Measurements from ENCODE around the gene RPS24. TPM values are rescaled to one million over a fixed set of nuclear protein-coding genes. Genes with fewer than 3 reads are reported as not detected.
"Not testable (repeated sequence)": the region's sequence is repeated elsewhere in the genome, so short reads cannot be mapped to it uniquely, and the experiment has no call there.

The RPS24 gene
- 2,812 and 3,158 TPM in 2 replicates for total RNA-seq (2014; rRNA removed; shearing (Covaris generic); ENCODE audit: low replicate concordance)

DNA sequence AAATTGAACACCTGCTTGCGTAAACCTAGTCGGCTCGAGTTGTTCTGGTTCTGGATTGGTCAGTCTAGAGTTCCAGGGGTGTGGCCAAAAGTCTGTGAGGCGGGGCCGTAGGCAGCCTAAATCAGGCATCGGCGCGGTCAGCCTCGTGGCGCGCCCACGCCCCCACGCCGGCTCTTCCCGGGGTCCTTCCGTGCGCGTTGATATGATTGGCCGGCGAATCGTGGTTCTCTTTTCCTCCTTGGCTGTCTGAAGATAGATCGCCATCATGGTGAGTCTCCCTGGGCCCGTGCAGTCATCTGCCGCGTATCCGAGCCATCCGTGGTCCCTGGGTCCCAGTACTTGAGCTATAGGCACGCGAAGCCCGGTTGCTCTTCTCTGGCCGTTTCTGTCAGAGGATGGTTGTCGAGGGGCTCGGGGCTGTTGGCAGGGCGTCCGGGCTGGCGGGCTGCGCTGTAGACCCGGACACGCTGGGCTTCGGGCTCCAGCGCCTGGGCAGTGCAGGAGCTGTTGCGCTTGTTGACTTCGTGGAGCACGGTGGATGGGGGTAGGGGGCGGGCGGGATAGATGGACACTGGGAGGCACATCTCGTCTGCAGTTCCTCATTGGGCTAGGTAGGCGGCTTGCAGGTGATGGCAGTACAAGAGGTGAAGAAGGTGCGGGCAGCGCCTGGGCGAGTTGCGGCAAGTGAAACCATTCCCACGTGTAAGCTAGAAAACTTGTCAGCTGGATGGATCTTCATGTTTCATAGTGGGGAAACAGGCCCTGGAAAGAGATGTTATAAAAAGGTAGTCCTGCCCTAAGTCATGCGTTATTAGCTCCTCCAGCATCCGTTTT lies at the start of gene RPS24:
TSS of gene RPS24 (plus strand) at position 227 of the 834 bp plus-strand sequence. CDS start at position 266, 39 bp downstream.
- DNase-seq, result peak; percentile 99
- peaks cover 45% of the 10 kb centered on the region for H3K36me3 ChIP-seq (ENCODE audit: insufficient read depth, low read length)
- H3K79me2 ChIP-seq (ENCODE audit: low read length), result peaks cover 35% of the 10 kb centered on the region
- H3K4me2 ChIP-seq (ENCODE audit: low read depth, low read length, poor library complexity, severe bottlenecking), result peak within 1 kb of the TSS; percentile 93
- 0 out of 2 replicates have a peak within 1 kb of the TSS, but pooled peaks have one; percentile 55 for H2AFZ ChIP-seq (ENCODE audit: low read length)
- peak within 1 kb of the TSS; percentile 93 for H3K4me3 ChIP-seq (ENCODE audit: low read length)
- H3K27ac ChIP-seq (ENCODE audit: low read length), result peak within 1 kb of the TSS; percentile 80
- no peaks in the 10 kb centered on the region for H3K27me3 ChIP-seq (ENCODE audit: low read length)
- H3K9me2 ChIP-seq (replicated peaks; ENCODE audit: insufficient read depth, low read length), result no peaks in the 10 kb centered on the region
- peaks cover 45% of the 10 kb centered on the region for H4K20me1 ChIP-seq (ENCODE audit: insufficient read depth, low read depth, low read length)
- no peaks in the 10 kb centered on the region for H3K9me3 ChIP-seq (ENCODE audit: low read length)
- H3K4me1 ChIP-seq (ENCODE audit: low read length), result peaks cover 53% of the 10 kb centered on the region
- peak within 1 kb of the TSS; percentile 85 for H3K9ac ChIP-seq (ENCODE audit: low read length)

GRCh38 chr10:77984986-77985385 lies 48.7 kb upstream of the RPS24 start:
- H3K27me3 ChIP-seq (ENCODE audit: low read length), result no peaks in the 10 kb centered on the region
- H2AFZ ChIP-seq (ENCODE audit: low read length), result no peak overlapping the region
- H3K9me2 ChIP-seq (replicated peaks; ENCODE audit: insufficient read depth, low read length), result no peaks in the 10 kb centered on the region
- H3K36me3 ChIP-seq (ENCODE audit: insufficient read depth, low read length), result peaks cover 56% of the 10 kb centered on the region
- no peak for DNase-seq
- no peaks in the 10 kb centered on the region for H3K79me2 ChIP-seq (ENCODE audit: low read length)
- no peaks in the 10 kb centered on the region for H3K9me3 ChIP-seq (ENCODE audit: low read length)
- no peak overlapping the region for H3K9ac ChIP-seq (ENCODE audit: low read length)
- no peak overlapping the region for H3K4me3 ChIP-seq (ENCODE audit: low read length)
- no peaks in the 10 kb centered on the region for H3K4me1 ChIP-seq (ENCODE audit: low read length)
- no peak overlapping the region for H3K27ac ChIP-seq (ENCODE audit: low read length)
- no peaks in the 10 kb centered on the region for H4K20me1 ChIP-seq (ENCODE audit: insufficient read depth, low read depth, low read length)
- no peak overlapping the region for H3K4me2 ChIP-seq (ENCODE audit: low read depth, low read length, poor library complexity, severe bottlenecking)

DNA sequence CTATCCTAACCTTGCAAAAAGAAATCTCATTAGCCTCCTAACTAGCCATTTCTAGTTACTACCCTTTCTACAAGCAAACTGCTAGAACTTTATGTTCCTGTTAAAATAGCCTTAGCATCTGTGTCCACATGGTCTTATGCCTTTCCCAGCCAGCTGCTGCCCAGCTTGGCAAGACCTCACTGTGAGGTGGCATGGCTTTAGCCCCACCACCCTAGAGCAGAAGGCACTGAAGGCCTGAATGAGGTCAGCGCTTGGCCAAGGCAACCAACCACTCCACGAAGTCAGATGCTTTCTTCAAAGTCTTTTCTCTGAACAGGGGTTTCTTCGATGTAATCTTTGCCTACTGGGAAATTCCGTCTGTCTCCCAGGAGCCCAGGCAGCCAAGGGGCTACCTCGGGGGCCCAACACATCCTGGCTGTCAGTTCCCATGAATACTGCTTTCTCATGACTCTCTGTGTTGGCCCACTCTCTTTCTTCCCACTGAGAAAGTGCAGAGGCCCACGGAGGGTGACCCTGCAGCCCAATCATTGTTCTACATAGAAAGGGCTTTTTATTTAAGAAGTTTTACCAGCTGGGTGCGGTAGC lies 45.9 kb upstream of the RPS24 start:
- no peaks in the 10 kb centered on the region for H3K4me1 ChIP-seq (ENCODE audit: low read length)
- no peak overlapping the region for H3K4me3 ChIP-seq (ENCODE audit: low read length)
- H3K36me3 ChIP-seq (ENCODE audit: insufficient read depth, low read length), result peaks cover 54% of the 10 kb centered on the region
- no peak overlapping the region for H2AFZ ChIP-seq (ENCODE audit: low read length)
- H3K9me3 ChIP-seq (ENCODE audit: low read length), result no peaks in the 10 kb centered on the region
- H3K27ac ChIP-seq (ENCODE audit: low read length), result no peak overlapping the region
- no peak for DNase-seq
- H3K9ac ChIP-seq (ENCODE audit: low read length), result no peak overlapping the region
- H3K79me2 ChIP-seq (ENCODE audit: low read length), result no peaks in the 10 kb centered on the region
- no peaks in the 10 kb centered on the region for H3K9me2 ChIP-seq (replicated peaks; ENCODE audit: insufficient read depth, low read length)
- no peaks in the 10 kb centered on the region for H3K27me3 ChIP-seq (ENCODE audit: low read length)
- H3K4me2 ChIP-seq (ENCODE audit: low read depth, low read length, poor library complexity, severe bottlenecking), result no peak overlapping the region
- H4K20me1 ChIP-seq (ENCODE audit: insufficient read depth, low read depth, low read length), result no peaks in the 10 kb centered on the region

DNA sequence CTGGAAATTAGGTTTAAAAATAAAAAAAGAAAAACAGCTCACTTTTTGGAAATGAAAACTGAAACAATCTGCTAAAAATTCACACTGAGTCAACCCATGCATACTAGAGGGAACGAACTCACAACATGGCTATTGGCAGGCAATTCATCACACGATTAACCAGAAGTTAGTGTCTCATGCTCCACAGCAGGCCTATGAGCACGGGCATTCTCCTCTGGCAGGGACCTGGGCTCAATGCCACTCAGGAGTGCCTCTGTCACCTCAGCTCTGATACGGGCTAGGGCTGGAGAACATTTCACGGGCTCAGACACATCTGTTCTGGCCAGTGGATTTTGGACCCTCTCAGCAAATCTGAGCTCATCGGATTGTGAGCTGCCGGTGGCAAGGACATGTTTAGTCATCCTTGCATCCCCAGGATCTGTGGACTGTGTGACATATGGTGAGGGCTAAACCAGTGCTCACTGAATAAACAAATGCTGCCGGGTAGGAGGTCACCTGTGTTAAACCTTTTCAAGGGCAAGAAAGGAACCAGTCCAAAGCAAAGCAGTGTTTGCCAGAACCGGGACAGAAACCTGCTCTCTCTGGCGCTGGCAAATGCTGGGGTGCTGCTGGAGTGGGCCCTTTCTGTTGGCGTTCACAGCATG lies 44.5 kb upstream of the RPS24 start:
- Histone ChIP-seq H3K4me3 (ENCODE audit: low read length) (no peak overlapping the region), H3K9ac (ENCODE audit: low read length) (no peak overlapping the region), H4K20me1 (ENCODE audit: insufficient read depth, low read depth, low read length) (0 out of 2 replicates have a peak, but pooled peaks cover 4% of the 10 kb centered on the region), H3K79me2 (ENCODE audit: low read length) (no peaks in the 10 kb centered on the region), H3K27me3 (ENCODE audit: low read length) (no peaks in the 10 kb centered on the region), H3K9me2 (replicated peaks; ENCODE audit: insufficient read depth, low read length) (no peaks in the 10 kb centered on the region), H3K27ac (ENCODE audit: low read length) (no peak overlapping the region), H3K9me3 (ENCODE audit: low read length) (no peaks in the 10 kb centered on the region), H3K36me3 (ENCODE audit: insufficient read depth, low read length) (peaks cover 58% of the 10 kb centered on the region), H3K4me1 (ENCODE audit: low read length) (no peaks in the 10 kb centered on the region), H2AFZ (ENCODE audit: low read length) (no peak overlapping the region), H3K4me2 (ENCODE audit: low read depth, low read length, poor library complexity, severe bottlenecking) (no peak overlapping the region)
- no peak for DNase-seq

DNA sequence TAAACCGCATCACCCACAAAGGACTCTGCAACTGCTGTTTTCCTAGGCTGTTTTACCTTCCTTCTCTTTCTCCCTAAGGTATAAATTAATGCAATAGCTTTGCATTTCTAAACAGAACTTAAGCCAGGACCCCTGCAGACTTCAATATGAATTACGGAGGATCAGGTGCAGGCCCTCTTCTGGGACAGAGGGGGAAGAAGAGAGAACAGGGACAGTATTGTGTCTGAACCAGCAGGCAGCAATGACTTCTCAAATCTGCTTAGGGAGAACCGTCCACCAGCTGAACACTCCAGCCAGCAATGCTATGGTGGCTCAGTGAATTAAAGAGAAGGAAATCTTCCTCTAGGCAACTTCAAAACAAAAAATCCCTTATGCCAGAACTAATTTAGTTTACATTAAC lies 40.0 kb upstream of the RPS24 start:
- H4K20me1 ChIP-seq (ENCODE audit: insufficient read depth, low read depth, low read length), result 0 out of 2 replicates have a peak, but pooled peaks cover 4% of the 10 kb centered on the region
- no peaks in the 10 kb centered on the region for H3K9me3 ChIP-seq (ENCODE audit: low read length)
- H3K36me3 ChIP-seq (ENCODE audit: insufficient read depth, low read length), result peaks cover 38% of the 10 kb centered on the region; the same call in 1 of the 2 replicates
- no peak overlapping the region for H3K4me3 ChIP-seq (ENCODE audit: low read length)
- H3K79me2 ChIP-seq (ENCODE audit: low read length), result no peaks in the 10 kb centered on the region
- H3K4me2 ChIP-seq (ENCODE audit: low read depth, low read length, poor library complexity, severe bottlenecking), result no peak overlapping the region
- H3K27ac ChIP-seq (ENCODE audit: low read length), result no peak overlapping the region
- H2AFZ ChIP-seq (ENCODE audit: low read length), result no peak overlapping the region
- H3K9ac ChIP-seq (ENCODE audit: low read length), result no peak overlapping the region
- H3K4me1 ChIP-seq (ENCODE audit: low read length), result no peaks in the 10 kb centered on the region
- H3K27me3 ChIP-seq (ENCODE audit: low read length), result no peaks in the 10 kb centered on the region
- no peak for DNase-seq
- H3K9me2 ChIP-seq (replicated peaks; ENCODE audit: insufficient read depth, low read length), result no peaks in the 10 kb centered on the region

DNA sequence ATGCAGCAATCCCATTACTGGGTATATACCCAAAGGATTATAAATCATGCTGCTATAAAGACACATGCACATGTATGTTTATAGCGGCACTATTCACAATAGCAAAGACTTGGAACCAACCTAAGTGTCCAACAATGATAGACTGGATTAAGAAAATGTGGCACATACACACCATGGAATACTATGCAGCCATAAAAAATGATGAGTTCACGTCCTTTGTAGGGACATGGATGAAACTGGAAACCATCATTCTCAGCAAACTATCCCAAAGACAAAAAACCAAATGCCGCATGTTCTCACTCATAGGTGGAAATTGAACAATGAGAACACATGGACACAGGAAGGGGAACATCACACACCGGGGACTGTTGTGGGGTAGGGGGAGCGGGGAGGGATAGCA lies 34.9 kb upstream of the RPS24 start:
- peaks cover 37% of the 10 kb centered on the region for H3K36me3 ChIP-seq (ENCODE audit: insufficient read depth, low read length)
- not testable (repeated sequence) for DNase-seq; H3K4me3 ChIP-seq (ENCODE audit: low read length); H3K27ac ChIP-seq (ENCODE audit: low read length); H3K9me3 ChIP-seq (ENCODE audit: low read length); H3K27me3 ChIP-seq (ENCODE audit: low read length); H3K4me1 ChIP-seq (ENCODE audit: low read length); H2AFZ ChIP-seq (ENCODE audit: low read length); H3K79me2 ChIP-seq (ENCODE audit: low read length); H3K9me2 ChIP-seq (replicated peaks; ENCODE audit: insufficient read depth, low read length); H4K20me1 ChIP-seq (ENCODE audit: insufficient read depth, low read depth, low read length); H3K4me2 ChIP-seq (ENCODE audit: low read depth, low read length, poor library complexity, severe bottlenecking); H3K9ac ChIP-seq (ENCODE audit: low read length)

GRCh38 chr10:78000206-78000605 lies 33.5 kb upstream of the RPS24 start:
- no peaks in the 10 kb centered on the region for H3K27me3 ChIP-seq (ENCODE audit: low read length)
- H3K79me2 ChIP-seq (ENCODE audit: low read length), result no peaks in the 10 kb centered on the region
- no peak overlapping the region for H3K4me2 ChIP-seq (ENCODE audit: low read depth, low read length, poor library complexity, severe bottlenecking)
- no peaks in the 10 kb centered on the region for H3K9me3 ChIP-seq (ENCODE audit: low read length)
- no peaks in the 10 kb centered on the region for H3K4me1 ChIP-seq (ENCODE audit: low read length)
- H3K4me3 ChIP-seq (ENCODE audit: low read length), result no peak overlapping the region
- no peaks in the 10 kb centered on the region for H3K9me2 ChIP-seq (replicated peaks; ENCODE audit: insufficient read depth, low read length)
- H3K9ac ChIP-seq (ENCODE audit: low read length), result no peak overlapping the region
- H2AFZ ChIP-seq (ENCODE audit: low read length), result no peak overlapping the region
- peaks cover 32% of the 10 kb centered on the region for H3K36me3 ChIP-seq (ENCODE audit: insufficient read depth, low read length)
- H4K20me1 ChIP-seq (ENCODE audit: insufficient read depth, low read depth, low read length), result no peaks in the 10 kb centered on the region
- no peak overlapping the region for H3K27ac ChIP-seq (ENCODE audit: low read length)
- DNase-seq, result no peak

- no peaks in the 10 kb centered on the region for H4K20me1 ChIP-seq (ENCODE audit: insufficient read depth, low read depth, low read length)
- H2AFZ ChIP-seq (ENCODE audit: low read length), result no peak overlapping the region
- no peak overlapping the region for H3K9ac ChIP-seq (ENCODE audit: low read length)
- no peak overlapping the region for H3K4me2 ChIP-seq (ENCODE audit: low read depth, low read length, poor library complexity, severe bottlenecking)
- no peaks in the 10 kb centered on the region for H3K4me1 ChIP-seq (ENCODE audit: low read length)
- peaks cover 37% of the 10 kb centered on the region for H3K36me3 ChIP-seq (ENCODE audit: insufficient read depth, low read length)
- H3K79me2 ChIP-seq (ENCODE audit: low read length), result no peaks in the 10 kb centered on the region
- no peak overlapping the region for H3K4me3 ChIP-seq (ENCODE audit: low read length)
- no peaks in the 10 kb centered on the region for H3K9me3 ChIP-seq (ENCODE audit: low read length)
- H3K27me3 ChIP-seq (ENCODE audit: low read length), result no peaks in the 10 kb centered on the region
- H3K9me2 ChIP-seq (replicated peaks; ENCODE audit: insufficient read depth, low read length), result no peaks in the 10 kb centered on the region
- no peak for DNase-seq
- no peak overlapping the region for H3K27ac ChIP-seq (ENCODE audit: low read length)
These were observed 32.6 kb upstream of the RPS24 start for GRCh38 chr10:78000956-78001472.
